HG03095 (cell line): ENCODE results near the gene ZPLD1.

Experiments
- ATAC-seq: cut with Tn5 transposase; IDR thresholded peaks from one replicate; pipeline ENCODE4 v1.9.1; 2021; ENCODE audit warnings: moderate library complexity; ENCODE audit not compliant: unreplicated experiment

Gene ZPLD1

DNA sequence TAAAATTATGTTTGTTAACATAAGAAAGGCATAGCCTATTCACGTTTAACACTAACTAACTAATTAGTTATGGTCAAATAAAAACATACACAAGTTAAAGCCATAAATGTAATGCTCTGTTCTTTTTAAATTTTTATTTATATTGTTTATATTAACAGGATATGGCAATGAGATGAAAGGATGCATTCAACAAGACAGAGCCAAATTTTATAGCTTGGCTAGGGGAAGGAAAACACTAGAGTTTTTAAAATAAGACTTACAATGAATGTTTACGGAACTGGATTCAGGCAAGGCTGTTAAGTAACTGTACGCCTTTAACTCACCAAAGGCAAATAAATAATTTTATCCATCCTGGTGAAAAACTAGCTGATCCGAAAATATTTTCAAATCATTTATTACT is 86.4 kb downstream of the ZPLD1 start:
- ATAC-seq = no peak

DNA sequence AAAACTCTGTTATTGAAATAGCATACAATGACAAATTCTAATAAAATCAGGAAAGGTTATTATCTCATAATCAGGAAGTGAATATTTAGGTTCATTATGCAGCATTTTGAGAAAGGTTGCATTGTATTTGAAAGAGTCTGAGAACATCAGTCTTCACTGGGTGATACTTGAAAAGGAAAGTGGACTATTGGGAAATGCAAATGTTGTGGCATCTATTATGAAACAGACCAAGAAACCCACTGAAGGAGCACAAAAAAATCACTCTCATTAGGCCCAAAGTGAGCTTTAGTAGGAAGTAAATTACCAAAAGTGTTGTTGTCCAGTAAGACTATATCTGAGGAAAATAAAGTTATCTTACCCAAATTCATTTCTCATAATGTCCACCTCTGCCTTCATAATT is 90.8 kb downstream of the ZPLD1 start:
- no peak for ATAC-seq

DNA sequence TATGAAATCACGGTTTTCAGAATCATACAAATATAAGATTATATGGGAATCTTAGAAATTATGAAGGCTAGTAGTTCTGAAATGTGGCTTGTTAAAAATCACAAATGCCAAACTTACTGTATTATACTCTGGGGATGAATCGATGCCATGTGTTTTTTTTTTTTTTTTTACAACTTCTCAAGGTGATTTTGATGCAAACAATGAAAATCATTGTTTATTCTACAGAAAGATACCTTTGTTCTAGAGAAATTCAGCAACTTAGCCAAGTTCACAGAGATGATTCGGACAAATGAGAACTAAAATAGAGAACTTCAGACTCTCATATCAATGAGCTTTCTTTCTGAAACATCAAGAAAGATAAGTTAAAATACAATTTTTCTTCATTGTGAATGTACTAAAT is 92.0 kb downstream of the ZPLD1 start:
- no peak for ATAC-seq

DNA sequence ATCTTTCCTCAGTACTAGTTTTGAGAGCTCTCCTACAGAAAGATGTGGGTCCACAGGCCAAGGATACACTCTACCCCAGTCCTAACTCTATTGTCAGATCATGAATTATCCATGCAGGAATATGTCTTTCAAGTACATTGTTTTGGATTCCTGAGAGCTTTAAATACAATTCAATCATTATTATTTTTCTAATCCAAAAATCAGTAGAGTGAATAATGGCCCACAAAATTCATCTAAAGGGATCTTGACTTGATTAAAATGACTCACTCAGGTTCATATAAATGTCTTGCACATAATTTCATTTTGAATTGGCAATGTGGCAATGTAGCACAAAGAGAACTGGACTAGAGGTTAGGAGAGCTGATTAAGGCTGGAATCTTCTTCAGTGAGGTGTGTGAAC is 93.9 kb downstream of the ZPLD1 start:
- no peak for ATAC-seq
